SK-N-MC (cell line): ENCODE data around the gene GALM.

Source experiments
- EZH2 ChIP-seq: fragments of 200-600 bp; sonication (generic); IDR thresholded peaks from one replicate; pipeline ENCODE4 v1.6.1; 2017; ENCODE audit warnings: antibody characterized with exemption
- FOXP2 ChIP-seq: optimal IDR thresholded peaks from 2 replicates; pipeline ENCODE3; 2011; ENCODE audit warnings: mild to moderate bottlenecking, moderate library complexity; ENCODE audit not compliant: insufficient read depth; ENCODE audit errors: extremely low read length, control extremely low read depth
- POLR2AphosphoS5 ChIP-seq: IDR thresholded peaks from 2 replicates; pipeline ENCODE4 v1.6.1; 2012; ENCODE audit warnings: mild to moderate bottlenecking, low read depth, low read length, borderline replicate concordance

DNA sequence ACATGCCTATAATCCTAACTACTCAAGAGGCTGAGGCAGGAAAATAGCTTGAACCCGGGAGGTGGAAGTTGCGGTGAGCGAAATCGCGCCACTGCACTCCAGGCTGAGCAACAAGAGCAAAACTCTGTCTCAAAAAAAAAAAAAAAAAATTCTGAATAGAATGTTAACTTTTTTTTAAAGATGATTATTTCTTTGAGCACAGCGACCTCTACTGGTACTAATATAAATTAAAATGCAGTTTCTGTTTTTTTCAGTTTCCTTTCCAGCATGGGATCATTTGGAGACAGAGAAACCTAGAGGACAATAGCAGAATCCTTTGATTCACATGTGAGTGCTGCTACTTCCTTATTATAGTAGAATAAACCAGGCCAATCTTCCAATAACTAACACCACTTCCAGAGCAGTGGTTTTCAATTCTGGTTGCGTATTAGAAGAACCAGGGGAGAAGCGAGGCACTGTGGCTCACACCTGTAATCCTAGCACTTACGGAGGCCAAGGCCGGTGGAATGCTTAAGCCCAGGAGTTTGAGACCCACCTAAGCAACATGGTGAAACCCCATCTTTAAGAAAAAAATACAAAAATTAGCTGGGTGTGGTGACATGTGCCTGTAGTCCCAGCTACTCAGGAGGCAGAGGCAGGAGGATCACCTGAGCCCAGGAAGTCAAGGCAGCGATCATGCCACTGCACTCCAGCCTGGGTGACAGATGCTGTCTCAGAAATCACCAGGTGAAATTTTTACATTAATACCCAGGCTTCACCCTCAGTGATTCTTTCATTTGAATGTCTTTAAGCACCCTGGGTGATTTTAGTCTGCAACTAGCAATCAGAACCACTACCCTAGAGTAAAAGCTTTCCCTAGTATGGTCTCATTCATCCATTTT lies 75.2 kb downstream of the GALM start:
- TF ChIP-seq EZH2 (no peak), POLR2AphosphoS5 (no peak), FOXP2 (no peak)
